Measurements from ENCODE around the gene TTBK2.

GRCh38 chr15:42785569-42785968, 135.0 kb downstream of the TTBK2 start:
- TF ChIP-seq TARDBP (IDR thresholded peaks at IDR 0.05): no peak
- no peak for TF ChIP-seq FOXK2 (IDR thresholded peaks at IDR 0.05)
- no peak for TF ChIP-seq ZNF384 (IDR thresholded peaks at IDR 0.05)
- TF ChIP-seq HDGF (IDR thresholded peaks at IDR 0.05; ENCODE audit: borderline replicate concordance): no peak
- no peak for TF ChIP-seq ELF4 (IDR thresholded peaks at IDR 0.05)
- no peak for TF ChIP-seq SUZ12 (IDR thresholded peaks at IDR 0.05)
- TF ChIP-seq FOXM1 (IDR thresholded peaks at IDR 0.05; ENCODE audit: borderline replicate concordance): no peak
- no peak for TF ChIP-seq PKNOX1 (IDR thresholded peaks at IDR 0.05)
- TF ChIP-seq SP1 (IDR thresholded peaks at IDR 0.05): no peak

Measured in HEK293T (cell line).